GM12878 (cell line): ENCODE data around the gene ADAMTS18.

Experiments
- BRCA1 ChIP-seq: IDR thresholded peaks from 2 replicates; pipeline ENCODE4 v1.6.1; 2011; ENCODE audit warnings: low read depth, low read length, improper control_type of control experiment
- CREM ChIP-seq: IDR thresholded peaks from 2 replicates; pipeline ENCODE4 v1.6.1; 2014; ENCODE audit warnings: antibody characterized with exemption, low read depth
- FOXM1 ChIP-seq: IDR thresholded peaks from 2 replicates; pipeline ENCODE4 v1.6.1; 2012; ENCODE audit warnings: low read depth, mild to moderate bottlenecking, inconsistent platforms, low read length, moderate library complexity
- POLR2A ChIP-seq: IDR thresholded peaks from 2 replicates; pipeline ENCODE4 v1.6.1; 2011; ENCODE audit warnings: low read depth, mild to moderate bottlenecking, low read length
- SREBF2 ChIP-seq: IDR thresholded peaks from 2 replicates; pipeline ENCODE4 v1.6.1; 2012; ENCODE audit warnings: mild to moderate bottlenecking, low read length
- TBL1XR1 ChIP-seq: IDR thresholded peaks from 2 replicates; pipeline ENCODE4 v1.6.1; 2012; ENCODE audit warnings: low read depth, low read length, improper control_type of control experiment
- TF ChIP-seq, protein P1 (sequence below): fragments of 150-350 bp; IDR thresholded peaks from 2 replicates; pipeline ENCODE4 v1.6.1; 2016; ENCODE audit warnings: low read depth, low read length
- TF ChIP-seq, protein P2 (sequence below), 3 experiments: IDR thresholded peaks in 2 of 3; conservative IDR thresholded peaks in 1 of 3; 2 replicates each; pipeline ENCODE4 v1.5.1; 2011; ENCODE audit warnings: low read depth in 3 of 3, low read length in 3 of 3, mild to moderate bottlenecking in 3 of 3, control low read depth in 2 of 3, moderate library complexity in 2 of 3, inconsistent platforms in 1 of 3, mixed read lengths in 1 of 3; ENCODE audit not compliant: control insufficient read depth in 2 of 3, insufficient read depth in 1 of 3; ENCODE audit errors: extremely low read depth in 1 of 3
- TF ChIP-seq, protein P3 (sequence below): IDR thresholded peaks from 2 replicates; pipeline ENCODE4 v1.6.1; 2012; ENCODE audit warnings: low read depth, low read length, improper control_type of control experiment

DNA sequence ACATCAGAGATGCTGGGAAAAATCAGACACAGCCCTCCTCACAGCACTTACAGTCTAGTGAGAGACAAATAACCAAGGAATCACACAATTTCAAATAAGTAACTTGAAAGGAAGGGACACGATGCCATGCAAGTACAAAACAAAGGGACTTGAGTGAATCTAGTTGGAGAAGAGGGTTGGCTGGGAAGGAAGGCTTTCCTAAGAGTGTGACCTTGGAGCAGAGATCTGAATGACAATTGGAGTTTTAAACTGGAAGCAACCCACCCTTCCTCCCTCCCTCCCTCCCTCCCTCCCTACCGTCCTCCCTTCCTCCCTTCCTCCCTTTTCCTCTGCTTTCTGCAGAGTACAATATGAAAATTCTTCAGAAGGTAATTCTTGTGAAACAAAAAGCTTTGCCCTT lies 31.1 kb downstream of the ADAMTS18 start:
- TF ChIP-seq POLR2A (no peak), SREBF2 (no peak), FOXM1 (no peak), TBL1XR1 (no peak), CREM (no peak), BRCA1 (no peak)
- TF ChIP-seq, protein P1, sequence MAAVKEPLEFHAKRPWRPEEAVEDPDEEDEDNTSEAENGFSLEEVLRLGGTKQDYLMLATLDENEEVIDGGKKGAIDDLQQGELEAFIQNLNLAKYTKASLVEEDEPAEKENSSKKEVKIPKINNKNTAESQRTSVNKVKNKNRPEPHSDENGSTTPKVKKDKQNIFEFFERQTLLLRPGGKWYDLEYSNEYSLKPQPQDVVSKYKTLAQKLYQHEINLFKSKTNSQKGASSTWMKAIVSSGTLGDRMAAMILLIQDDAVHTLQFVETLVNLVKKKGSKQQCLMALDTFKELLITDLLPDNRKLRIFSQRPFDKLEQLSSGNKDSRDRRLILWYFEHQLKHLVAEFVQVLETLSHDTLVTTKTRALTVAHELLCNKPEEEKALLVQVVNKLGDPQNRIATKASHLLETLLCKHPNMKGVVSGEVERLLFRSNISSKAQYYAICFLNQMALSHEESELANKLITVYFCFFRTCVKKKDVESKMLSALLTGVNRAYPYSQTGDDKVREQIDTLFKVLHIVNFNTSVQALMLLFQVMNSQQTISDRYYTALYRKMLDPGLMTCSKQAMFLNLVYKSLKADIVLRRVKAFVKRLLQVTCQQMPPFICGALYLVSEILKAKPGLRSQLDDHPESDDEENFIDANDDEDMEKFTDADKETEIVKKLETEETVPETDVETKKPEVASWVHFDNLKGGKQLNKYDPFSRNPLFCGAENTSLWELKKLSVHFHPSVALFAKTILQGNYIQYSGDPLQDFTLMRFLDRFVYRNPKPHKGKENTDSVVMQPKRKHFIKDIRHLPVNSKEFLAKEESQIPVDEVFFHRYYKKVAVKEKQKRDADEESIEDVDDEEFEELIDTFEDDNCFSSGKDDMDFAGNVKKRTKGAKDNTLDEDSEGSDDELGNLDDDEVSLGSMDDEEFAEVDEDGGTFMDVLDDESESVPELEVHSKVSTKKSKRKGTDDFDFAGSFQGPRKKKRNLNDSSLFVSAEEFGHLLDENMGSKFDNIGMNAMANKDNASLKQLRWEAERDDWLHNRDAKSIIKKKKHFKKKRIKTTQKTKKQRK, result no peak
- TF ChIP-seq, protein P2, sequence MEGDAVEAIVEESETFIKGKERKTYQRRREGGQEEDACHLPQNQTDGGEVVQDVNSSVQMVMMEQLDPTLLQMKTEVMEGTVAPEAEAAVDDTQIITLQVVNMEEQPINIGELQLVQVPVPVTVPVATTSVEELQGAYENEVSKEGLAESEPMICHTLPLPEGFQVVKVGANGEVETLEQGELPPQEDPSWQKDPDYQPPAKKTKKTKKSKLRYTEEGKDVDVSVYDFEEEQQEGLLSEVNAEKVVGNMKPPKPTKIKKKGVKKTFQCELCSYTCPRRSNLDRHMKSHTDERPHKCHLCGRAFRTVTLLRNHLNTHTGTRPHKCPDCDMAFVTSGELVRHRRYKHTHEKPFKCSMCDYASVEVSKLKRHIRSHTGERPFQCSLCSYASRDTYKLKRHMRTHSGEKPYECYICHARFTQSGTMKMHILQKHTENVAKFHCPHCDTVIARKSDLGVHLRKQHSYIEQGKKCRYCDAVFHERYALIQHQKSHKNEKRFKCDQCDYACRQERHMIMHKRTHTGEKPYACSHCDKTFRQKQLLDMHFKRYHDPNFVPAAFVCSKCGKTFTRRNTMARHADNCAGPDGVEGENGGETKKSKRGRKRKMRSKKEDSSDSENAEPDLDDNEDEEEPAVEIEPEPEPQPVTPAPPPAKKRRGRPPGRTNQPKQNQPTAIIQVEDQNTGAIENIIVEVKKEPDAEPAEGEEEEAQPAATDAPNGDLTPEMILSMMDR (IDR thresholded peaks at IDR 0.05 in 2 of 3, conservative IDR thresholded peaks at IDR 0.05 in 1 of 3; ENCODE audit: control insufficient read depth in 2 of 3, extremely low read depth in 1 of 3, insufficient read depth in 1 of 3, low read depth in 3 of 3, low read length in 3 of 3), result no peak
- TF ChIP-seq, protein P3, sequence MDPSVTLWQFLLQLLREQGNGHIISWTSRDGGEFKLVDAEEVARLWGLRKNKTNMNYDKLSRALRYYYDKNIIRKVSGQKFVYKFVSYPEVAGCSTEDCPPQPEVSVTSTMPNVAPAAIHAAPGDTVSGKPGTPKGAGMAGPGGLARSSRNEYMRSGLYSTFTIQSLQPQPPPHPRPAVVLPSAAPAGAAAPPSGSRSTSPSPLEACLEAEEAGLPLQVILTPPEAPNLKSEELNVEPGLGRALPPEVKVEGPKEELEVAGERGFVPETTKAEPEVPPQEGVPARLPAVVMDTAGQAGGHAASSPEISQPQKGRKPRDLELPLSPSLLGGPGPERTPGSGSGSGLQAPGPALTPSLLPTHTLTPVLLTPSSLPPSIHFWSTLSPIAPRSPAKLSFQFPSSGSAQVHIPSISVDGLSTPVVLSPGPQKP, result no peak
